GM12865 (cell line): ENCODE results near the gene PPT2.
"Not testable (repeated sequence)": the region's sequence is repeated elsewhere in the genome, so short reads cannot be mapped to it uniquely, and the experiment has no call there.

Source experiments
- DNase-seq: peaks from one replicate; pipeline ENCODE4 v3.0.0; 2010; ENCODE audit warnings: low read depth
- H3K4me3 ChIP-seq: 2 replicates; pipeline ENCODE4 v1.5.1; 2011; ENCODE audit warnings: mild to moderate bottlenecking, low read depth, low read length, control low read depth
- CTCF ChIP-seq: IDR thresholded peaks from 2 replicates; pipeline ENCODE4 v1.5.1; 2011; ENCODE audit warnings: low read length, control low read depth, low read depth, inconsistent platforms; ENCODE audit not compliant: insufficient read depth; ENCODE audit errors: missing control alignments

PPT2 gene

GRCh38 chr6:32132110-32132509 is 21.8 kb upstream of the PPT2 start:
- DNase-seq, result no peak
- H3K4me3 ChIP-seq, result no peak overlapping the region
- no peak for TF ChIP-seq CTCF

- no peak for TF ChIP-seq CTCF
- no peak overlapping the region for H3K4me3 ChIP-seq
- DNase-seq, result no peak
These were observed 20.2 kb upstream of the PPT2 start for GRCh38 chr6:32133786-32134185.

- H3K4me3 ChIP-seq, result no peak overlapping the region
- DNase-seq, result no peak
- no peak for TF ChIP-seq CTCF
These were observed 16.5 kb upstream of the PPT2 start for GRCh38 chr6:32137454-32137853.

GRCh38 chr6:32139590-32139989 is 14.4 kb upstream of the PPT2 start:
- no peak for DNase-seq
- no peak overlapping the region for H3K4me3 ChIP-seq
- TF ChIP-seq CTCF, result no peak

- no peak overlapping the region for H3K4me3 ChIP-seq
- no peak for TF ChIP-seq CTCF
- DNase-seq, result no peak
These were observed 13.4 kb upstream of the PPT2 start for GRCh38 chr6:32140420-32141046.

- not testable (repeated sequence) for H3K4me3 ChIP-seq, DNase-seq
These were observed 9.7 kb upstream of the PPT2 start for GRCh38 chr6:32144238-32144637.

GRCh38 chr6:32146287-32146686 is 7.7 kb upstream of the PPT2 start:
- no peak overlapping the region for H3K4me3 ChIP-seq
- TF ChIP-seq CTCF, result no peak
- no peak for DNase-seq
